ENCODE results near the gene ADAMTSL5. TPM values are rescaled to one million over a fixed set of nuclear protein-coding genes. Genes with fewer than 3 reads are reported as not detected.

ADAMTSL5 gene
- total and polyA plus RNA-seq, 2 of the 8 experiments (the other 6 are each of a cell fraction or from before 2014, with no cell fraction given) = 0.82 to 0.99 TPM

DNA sequence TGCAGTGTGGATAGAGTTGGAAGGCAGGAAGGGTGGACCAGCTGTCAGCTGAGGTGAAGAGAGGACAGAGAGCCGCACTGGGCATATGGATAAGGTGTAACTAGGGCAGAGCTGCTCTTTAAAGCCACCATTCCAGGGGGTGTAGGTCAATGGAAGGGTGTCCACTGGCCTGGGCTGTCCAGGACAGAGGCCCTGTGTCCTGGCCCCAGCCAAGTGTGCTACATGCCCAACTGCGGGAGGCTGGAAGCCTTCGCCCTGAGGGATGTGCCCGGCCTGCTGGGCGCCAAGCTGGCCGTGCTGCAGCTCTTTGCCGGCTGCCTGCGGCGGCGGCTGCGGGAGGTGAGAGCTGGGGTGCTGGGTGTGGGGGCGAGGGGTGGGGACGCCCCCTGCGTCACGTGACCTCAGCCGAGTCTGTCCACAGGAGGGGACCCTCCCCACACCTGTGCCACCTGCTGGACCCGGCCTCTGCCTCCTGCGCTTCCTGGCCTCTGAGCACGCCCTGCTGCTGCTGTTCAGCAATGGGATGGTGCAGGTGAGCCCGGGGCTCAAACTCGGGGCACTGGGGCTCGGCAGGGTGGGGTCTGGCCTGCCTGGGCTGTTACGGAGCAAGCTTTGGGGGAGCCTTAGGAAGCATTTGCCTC lies 20.8 kb upstream of the ADAMTSL5 start (continued):
- TF ChIP-seq, protein P1, sequence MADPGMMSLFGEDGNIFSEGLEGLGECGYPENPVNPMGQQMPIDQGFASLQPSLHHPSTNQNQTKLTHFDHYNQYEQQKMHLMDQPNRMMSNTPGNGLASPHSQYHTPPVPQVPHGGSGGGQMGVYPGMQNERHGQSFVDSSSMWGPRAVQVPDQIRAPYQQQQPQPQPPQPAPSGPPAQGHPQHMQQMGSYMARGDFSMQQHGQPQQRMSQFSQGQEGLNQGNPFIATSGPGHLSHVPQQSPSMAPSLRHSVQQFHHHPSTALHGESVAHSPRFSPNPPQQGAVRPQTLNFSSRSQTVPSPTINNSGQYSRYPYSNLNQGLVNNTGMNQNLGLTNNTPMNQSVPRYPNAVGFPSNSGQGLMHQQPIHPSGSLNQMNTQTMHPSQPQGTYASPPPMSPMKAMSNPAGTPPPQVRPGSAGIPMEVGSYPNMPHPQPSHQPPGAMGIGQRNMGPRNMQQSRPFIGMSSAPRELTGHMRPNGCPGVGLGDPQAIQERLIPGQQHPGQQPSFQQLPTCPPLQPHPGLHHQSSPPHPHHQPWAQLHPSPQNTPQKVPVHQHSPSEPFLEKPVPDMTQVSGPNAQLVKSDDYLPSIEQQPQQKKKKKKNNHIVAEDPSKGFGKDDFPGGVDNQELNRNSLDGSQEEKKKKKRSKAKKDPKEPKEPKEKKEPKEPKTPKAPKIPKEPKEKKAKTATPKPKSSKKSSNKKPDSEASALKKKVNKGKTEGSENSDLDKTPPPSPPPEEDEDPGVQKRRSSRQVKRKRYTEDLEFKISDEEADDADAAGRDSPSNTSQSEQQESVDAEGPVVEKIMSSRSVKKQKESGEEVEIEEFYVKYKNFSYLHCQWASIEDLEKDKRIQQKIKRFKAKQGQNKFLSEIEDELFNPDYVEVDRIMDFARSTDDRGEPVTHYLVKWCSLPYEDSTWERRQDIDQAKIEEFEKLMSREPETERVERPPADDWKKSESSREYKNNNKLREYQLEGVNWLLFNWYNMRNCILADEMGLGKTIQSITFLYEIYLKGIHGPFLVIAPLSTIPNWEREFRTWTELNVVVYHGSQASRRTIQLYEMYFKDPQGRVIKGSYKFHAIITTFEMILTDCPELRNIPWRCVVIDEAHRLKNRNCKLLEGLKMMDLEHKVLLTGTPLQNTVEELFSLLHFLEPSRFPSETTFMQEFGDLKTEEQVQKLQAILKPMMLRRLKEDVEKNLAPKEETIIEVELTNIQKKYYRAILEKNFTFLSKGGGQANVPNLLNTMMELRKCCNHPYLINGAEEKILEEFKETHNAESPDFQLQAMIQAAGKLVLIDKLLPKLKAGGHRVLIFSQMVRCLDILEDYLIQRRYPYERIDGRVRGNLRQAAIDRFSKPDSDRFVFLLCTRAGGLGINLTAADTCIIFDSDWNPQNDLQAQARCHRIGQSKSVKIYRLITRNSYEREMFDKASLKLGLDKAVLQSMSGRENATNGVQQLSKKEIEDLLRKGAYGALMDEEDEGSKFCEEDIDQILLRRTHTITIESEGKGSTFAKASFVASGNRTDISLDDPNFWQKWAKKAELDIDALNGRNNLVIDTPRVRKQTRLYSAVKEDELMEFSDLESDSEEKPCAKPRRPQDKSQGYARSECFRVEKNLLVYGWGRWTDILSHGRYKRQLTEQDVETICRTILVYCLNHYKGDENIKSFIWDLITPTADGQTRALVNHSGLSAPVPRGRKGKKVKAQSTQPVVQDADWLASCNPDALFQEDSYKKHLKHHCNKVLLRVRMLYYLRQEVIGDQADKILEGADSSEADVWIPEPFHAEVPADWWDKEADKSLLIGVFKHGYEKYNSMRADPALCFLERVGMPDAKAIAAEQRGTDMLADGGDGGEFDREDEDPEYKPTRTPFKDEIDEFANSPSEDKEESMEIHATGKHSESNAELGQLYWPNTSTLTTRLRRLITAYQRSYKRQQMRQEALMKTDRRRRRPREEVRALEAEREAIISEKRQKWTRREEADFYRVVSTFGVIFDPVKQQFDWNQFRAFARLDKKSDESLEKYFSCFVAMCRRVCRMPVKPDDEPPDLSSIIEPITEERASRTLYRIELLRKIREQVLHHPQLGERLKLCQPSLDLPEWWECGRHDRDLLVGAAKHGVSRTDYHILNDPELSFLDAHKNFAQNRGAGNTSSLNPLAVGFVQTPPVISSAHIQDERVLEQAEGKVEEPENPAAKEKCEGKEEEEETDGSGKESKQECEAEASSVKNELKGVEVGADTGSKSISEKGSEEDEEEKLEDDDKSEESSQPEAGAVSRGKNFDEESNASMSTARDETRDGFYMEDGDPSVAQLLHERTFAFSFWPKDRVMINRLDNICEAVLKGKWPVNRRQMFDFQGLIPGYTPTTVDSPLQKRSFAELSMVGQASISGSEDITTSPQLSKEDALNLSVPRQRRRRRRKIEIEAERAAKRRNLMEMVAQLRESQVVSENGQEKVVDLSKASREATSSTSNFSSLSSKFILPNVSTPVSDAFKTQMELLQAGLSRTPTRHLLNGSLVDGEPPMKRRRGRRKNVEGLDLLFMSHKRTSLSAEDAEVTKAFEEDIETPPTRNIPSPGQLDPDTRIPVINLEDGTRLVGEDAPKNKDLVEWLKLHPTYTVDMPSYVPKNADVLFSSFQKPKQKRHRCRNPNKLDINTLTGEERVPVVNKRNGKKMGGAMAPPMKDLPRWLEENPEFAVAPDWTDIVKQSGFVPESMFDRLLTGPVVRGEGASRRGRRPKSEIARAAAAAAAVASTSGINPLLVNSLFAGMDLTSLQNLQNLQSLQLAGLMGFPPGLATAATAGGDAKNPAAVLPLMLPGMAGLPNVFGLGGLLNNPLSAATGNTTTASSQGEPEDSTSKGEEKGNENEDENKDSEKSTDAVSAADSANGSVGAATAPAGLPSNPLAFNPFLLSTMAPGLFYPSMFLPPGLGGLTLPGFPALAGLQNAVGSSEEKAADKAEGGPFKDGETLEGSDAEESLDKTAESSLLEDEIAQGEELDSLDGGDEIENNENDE (IDR thresholded peaks at IDR 0.05; ENCODE audit: insufficient replicate concordance, low read length) = no peak
- TF ChIP-seq RAD21 (IDR thresholded peaks at IDR 0.05 in 1 of 2, conservative IDR thresholded peaks at IDR 0.05 in 1 of 2; ENCODE audit: low read depth in 2 of 2, low read length in 2 of 2) (no peak), SP4 (IDR thresholded peaks at IDR 0.05; ENCODE audit: low read length) (no peak), YY1 (IDR thresholded peaks at IDR 0.05; ENCODE audit: low read depth, low read length) (no peak), CEBPB (IDR thresholded peaks at IDR 0.05; ENCODE audit: low read depth, low read length) (no peak), GTF2F1 (IDR thresholded peaks at IDR 0.05; ENCODE audit: borderline replicate concordance, low read depth, low read length) (no peak), ZNF274 (IDR thresholded peaks at IDR 0.05; ENCODE audit: borderline replicate concordance, extremely low read depth, low read length) (no peak), TBP (IDR thresholded peaks at IDR 0.05; ENCODE audit: low read depth, low read length) (no peak)
